Heart left ventricle (tissue), 16 donors: ENCODE measurements around the gene CPA1. TPM values are rescaled to one million over a fixed set of nuclear protein-coding genes. Genes with fewer than 3 reads are reported as not detected.

Experiments
- ATAC-seq, 4 donors: fragments of 200-7000 bp; cut with Tn5 transposase; one replicate each; pipeline ENCODE4 v1.9.1; 2020 to 2022; ENCODE audit warnings: moderate library complexity in 4 of 4, mild to moderate bottlenecking in 3 of 4, moderate number of reproducible peaks in 1 of 4
- DNase-seq, 5 donors: peaks; one replicate each; pipeline ENCODE4 v3.0.0-alpha.2; 2020
- H3K27ac ChIP-seq, 12 donors: fragments of 200-600 bp; sonication (generic) in 4 of 12; one replicate each; pipeline versions ENCODE4 v1.5.0 to v1.8.0; 2016 to 2022; ENCODE audit warnings: mild to moderate bottlenecking in 2 of 12
- H3K27me3 ChIP-seq, 9 donors: fragments of 200-600 bp; sonication (generic) in 2 of 9; one replicate each; pipeline versions ENCODE4 v1.5.1 to v1.8.0; 2016 to 2022; ENCODE audit warnings: mild to moderate bottlenecking in 3 of 9
- H3K36me3 ChIP-seq, 9 donors: fragments of 200-600 bp; sonication (generic) in 2 of 9; one replicate each; pipeline versions ENCODE4 v1.5.0 to v1.8.0; 2018 to 2022; ENCODE audit warnings: mild to moderate bottlenecking in 2 of 9
- H3K4me1 ChIP-seq, 12 donors: fragments of 200-600 bp; sonication (generic) in 4 of 12; one replicate each; pipeline versions ENCODE4 v1.5.0 to v1.8.0; 2016 to 2022; ENCODE audit warnings: mild to moderate bottlenecking in 3 of 12
- H3K4me3 ChIP-seq, 12 donors: fragments of 200-600 bp; sonication (generic) in 4 of 12; one replicate each; pipeline versions ENCODE4 v1.5.0 to v1.8.0; 2017 to 2022; ENCODE audit warnings: mild to moderate bottlenecking in 9 of 12, moderate library complexity in 4 of 12
- H3K9me3 ChIP-seq, 12 donors: fragments of 200-600 bp; sonication (generic) in 4 of 12; one replicate each; pipeline versions ENCODE4 v1.5.0 to v1.8.0; 2016 to 2022; ENCODE audit warnings: mild to moderate bottlenecking in 1 of 12
- CTCF ChIP-seq, 12 donors: fragments of 200-600 bp; sonication (generic) in 4 of 12; IDR thresholded peaks; one replicate each; pipeline versions ENCODE4 v1.5.0 to v1.8.0; 2018 to 2022; ENCODE audit warnings: antibody characterized with exemption in 12 of 12, mild to moderate bottlenecking in 5 of 12
- POLR2A ChIP-seq, 2 donors: fragments of 450-650 bp; IDR thresholded peaks; one replicate each; pipeline ENCODE4 v1.6.1; 2017; ENCODE audit warnings: antibody characterized with exemption in 2 of 2, mild to moderate bottlenecking in 2 of 2, moderate library complexity in 2 of 2
- WGBS, 4 donors: extraction: QIAGEN DNeasy Blood & Tissue Kit in 2 of 4; methylation state at CpG; one replicate each; pipeline versions ENCODE4 v1.1.5 to v1.1.7; 2013 to 2018; 5-methylcytosine and 5-hydroxymethylcytosine counted together
- intact Hi-C, 10 donors: fragments of 100-400 bp; cut with DNase I; formaldehyde crosslinking; loops; one replicate each; pipeline versions ENCODE4 v1.11.1 to v1.14.2; 2022
- polyA plus RNA-seq, 2 donors: library from polyadenylated mRNA; stranded (reverse); fragments of 200-250 nt; gene quantifications; one replicate each; pipeline ENCODE4 v1.2.3, GENCODE V29; 2013
- total RNA-seq, 9 donors: library from RNA; depleted of rRNA in 2 of 9; stranded (reverse); fragments of >200 nt in 2 of 9; fragmentation: NEBNext Ultra II Directional in 3 of 9; extraction: Animal tissue kit (Norgen Biotek cat#: 25700) in 3 of 9; gene quantifications; one replicate each; pipeline versions ENCODE4 v1.1.0 to v1.2.4, GENCODE V29; 2016 to 2023
- donor health status: ischemic (EF 13 %, LVEDD 7.1; RV severe dilation, severe dysfunction).
- donor health status: healthy with polysubstance abuse.
- donor health status: DM: no; HTN: yes; CAD: no.
- donor health status: DM: no; HTN: no; CAD: no.
- donor health status: ischemic (EF 25% LVEDD 6.9; RV normal size, moderate dysfunction).
- donor health status: ischemic (EF 25% LVEDD 5.7; RV mildly dilated, moderate dysfunction).
- donor health status: healthy.
- donor health status: DM: yes; HTN: yes; CAD: no.
- donor health status: ischemic (EF 35%, LVEDD 5.7; RV mildly dilated, moderate dysfunction).
- donor health status: nonischemic (EF 11% LVEDD 7.7; RV severe dilation, severe dysfunction).
- donor health status: DM: yes; HTN: yes; CAD: no.
- donor health status: PGD.
- donor health status: ischemic (EF 29% LVEDD 5.4; RV normal size, mild dysfunction).
- donor health status: nonischemic (EF 23%, LVEDD 6.1; RV moderate dilation, normal function).

CPA1 gene
- total and polyA plus RNA-seq, 11 donors = 0.29 to 3.8 (median 3.0) TPM; not detected in 5

DNA sequence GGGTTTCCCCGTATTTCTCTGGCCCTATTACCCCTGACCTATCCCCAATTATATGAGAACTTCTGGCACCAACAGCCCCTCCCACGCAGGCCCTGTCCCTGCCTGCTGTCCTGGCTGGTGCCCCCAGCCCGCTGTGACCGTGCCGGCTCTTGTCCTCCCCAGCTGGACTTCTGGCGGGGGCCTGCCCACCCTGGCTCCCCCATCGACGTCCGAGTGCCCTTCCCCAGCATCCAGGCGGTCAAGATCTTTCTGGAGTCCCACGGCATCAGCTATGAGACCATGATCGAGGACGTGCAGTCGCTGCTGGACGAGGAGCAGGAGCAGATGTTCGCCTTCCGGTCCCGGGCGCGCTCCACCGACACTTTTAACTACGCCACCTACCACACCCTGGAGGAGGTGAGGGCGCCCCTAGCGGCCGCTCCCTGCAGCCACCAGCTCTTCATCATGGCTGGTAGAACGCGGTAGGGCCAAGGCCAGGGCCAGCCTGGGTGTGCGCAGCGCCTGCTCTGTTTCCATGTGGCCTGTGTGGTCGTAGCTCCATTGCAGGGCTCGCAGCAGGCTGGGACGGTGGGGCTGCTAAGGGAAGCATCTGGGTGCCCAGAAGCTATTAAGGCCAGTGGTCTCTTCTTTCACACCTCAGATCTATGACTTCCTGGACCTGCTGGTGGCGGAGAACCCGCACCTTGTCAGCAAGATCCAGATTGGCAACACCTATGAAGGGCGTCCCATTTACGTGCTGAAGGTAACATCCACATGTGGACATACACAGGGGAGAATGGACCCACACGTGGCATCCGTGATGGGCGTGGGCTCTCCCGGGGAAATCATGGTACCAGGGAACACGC is 1.4 kb downstream of the CPA1 start:
- TF ChIP-seq POLR2A (IDR thresholded peaks at IDR 0.05) (no peak), CTCF (IDR thresholded peaks at IDR 0.05) (peak in 5 of 12 donors; percentile 14 to 26 (median 17))
- WGBS, 4 donors = 89 to 92% (median 90%) methylated on average over 40 to 41 of the region's 41 CpGs
- no peaks in the 10 kb centered on the region for H3K27me3 ChIP-seq
- peaks cover 0 to 11% (median 0%) of the 10 kb centered on the region in 12 donors for H3K4me1 ChIP-seq
- intact Hi-C loops = loop anchor here in 1 of 10 donors (10.0 kb wide), 1 partner anchor 57 kb away; no protein-coding TSS in a partner anchor
- H3K36me3 ChIP-seq = no peaks in the 10 kb centered on the region
- H3K27ac ChIP-seq = no peak overlapping the region
- peak in 1 of 5 donors; percentile 55 for DNase-seq
- peaks cover 0 to 5% (median 0%) of the 10 kb centered on the region in 12 donors for H3K9me3 ChIP-seq
- no peak overlapping the region for H3K4me3 ChIP-seq
- ATAC-seq = peak in 1 of 4 donors; percentile 41

GRCh38 chr7:130383187-130383980 is 3.1 kb downstream of the CPA1 start:
- no peak for TF ChIP-seq CTCF (IDR thresholded peaks at IDR 0.05)
- DNase-seq (no peak), ATAC-seq (no peak)
- intact Hi-C loops = loop anchor here in 1 of 10 donors (10.0 kb wide), 1 partner anchor 59 kb away; no protein-coding TSS in a partner anchor
- Histone ChIP-seq H3K27ac (no peak overlapping the region), H3K27me3 (no peaks in the 10 kb centered on the region), H3K9me3 (no peaks in the 10 kb centered on the region), H3K4me1 (peaks cover 0 to 11% (median 0%) of the 10 kb centered on the region in 12 donors), H3K36me3 (no peaks in the 10 kb centered on the region), H3K4me3 (no peak overlapping the region)
- 87 to 94% (median 92%) methylated on average over 13 to 18 of the region's 18 CpGs for WGBS, 4 donors

DNA sequence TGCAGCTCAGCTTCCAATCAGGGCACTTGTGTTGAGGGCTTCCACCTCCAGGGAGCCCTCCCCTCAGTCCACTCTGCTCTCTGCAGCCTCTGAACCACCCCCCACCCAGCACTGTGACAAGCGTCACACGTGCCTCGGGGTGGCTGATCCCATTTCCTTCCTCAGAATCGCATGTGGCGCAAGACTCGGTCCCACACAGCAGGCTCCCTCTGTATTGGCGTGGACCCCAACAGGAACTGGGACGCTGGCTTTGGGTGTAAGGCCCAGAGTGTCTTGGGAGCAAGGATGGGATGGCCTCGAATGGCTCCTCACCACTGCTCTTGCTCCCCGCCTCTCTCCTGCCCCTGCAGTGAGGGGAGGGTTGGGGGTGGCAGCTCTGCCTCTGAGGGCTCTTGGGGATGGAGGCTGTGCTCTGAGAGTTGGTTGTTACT is 4.1 kb downstream of the CPA1 start:
- TF ChIP-seq CTCF (IDR thresholded peaks at IDR 0.05) (no peak), POLR2A (IDR thresholded peaks at IDR 0.05) (no peak)
- Histone ChIP-seq H3K9me3 (peaks cover 0 to 4% (median 0%) of the 10 kb centered on the region in 12 donors), H3K36me3 (no peaks in the 10 kb centered on the region), H3K27me3 (no peaks in the 10 kb centered on the region), H3K27ac (no peak overlapping the region), H3K4me3 (no peak overlapping the region), H3K4me1 (peaks cover 0 to 11% (median 0%) of the 10 kb centered on the region in 12 donors)
- ATAC-seq (peak in 1 of 4 donors; percentile 21), DNase-seq (no peak)
- WGBS, 4 donors = 73 to 82% (median 80%) methylated on average over 10 of the region's 10 CpGs
- intact Hi-C loops = loop anchor here in 1 of 10 donors (10.0 kb wide), 1 partner anchor 60 kb away; no protein-coding TSS in a partner anchor
